ENCODE data around the gene YDJC.
A peak's percentile ranks its signal among the peaks of the same experiment; 100 is the strongest.
"Not testable (repeated sequence)": the region's sequence is repeated elsewhere in the genome, so short reads cannot be mapped to it uniquely, and the experiment has no call there.

Gene YDJC

DNA sequence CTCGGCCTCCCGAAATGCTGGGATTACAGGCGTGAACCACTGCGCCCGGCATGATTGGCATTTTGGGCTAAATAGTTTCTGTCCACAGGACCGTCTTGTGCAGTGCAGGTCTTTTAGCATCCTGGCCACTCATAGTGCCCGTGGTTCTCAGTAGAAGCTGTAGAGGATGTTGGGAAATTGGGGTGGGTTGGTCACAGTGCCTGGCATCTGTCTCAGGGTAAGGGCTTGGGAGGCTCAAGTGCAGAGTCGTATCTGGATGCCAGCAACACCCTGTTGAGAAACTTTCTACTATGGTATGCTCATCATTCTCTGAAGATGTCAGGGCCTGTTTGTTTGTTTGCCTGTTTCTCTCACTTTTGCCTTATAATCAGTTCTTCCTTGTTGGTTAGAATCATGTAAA is 40.4 kb downstream of the YDJC start:
- H3K9me3 Mint-ChIP-seq = no peaks in the 10 kb centered on the region
- no peaks in the 10 kb centered on the region for H3K27me3 Mint-ChIP-seq (ENCODE audit: low read depth)
- TF ChIP-seq, protein P1, sequence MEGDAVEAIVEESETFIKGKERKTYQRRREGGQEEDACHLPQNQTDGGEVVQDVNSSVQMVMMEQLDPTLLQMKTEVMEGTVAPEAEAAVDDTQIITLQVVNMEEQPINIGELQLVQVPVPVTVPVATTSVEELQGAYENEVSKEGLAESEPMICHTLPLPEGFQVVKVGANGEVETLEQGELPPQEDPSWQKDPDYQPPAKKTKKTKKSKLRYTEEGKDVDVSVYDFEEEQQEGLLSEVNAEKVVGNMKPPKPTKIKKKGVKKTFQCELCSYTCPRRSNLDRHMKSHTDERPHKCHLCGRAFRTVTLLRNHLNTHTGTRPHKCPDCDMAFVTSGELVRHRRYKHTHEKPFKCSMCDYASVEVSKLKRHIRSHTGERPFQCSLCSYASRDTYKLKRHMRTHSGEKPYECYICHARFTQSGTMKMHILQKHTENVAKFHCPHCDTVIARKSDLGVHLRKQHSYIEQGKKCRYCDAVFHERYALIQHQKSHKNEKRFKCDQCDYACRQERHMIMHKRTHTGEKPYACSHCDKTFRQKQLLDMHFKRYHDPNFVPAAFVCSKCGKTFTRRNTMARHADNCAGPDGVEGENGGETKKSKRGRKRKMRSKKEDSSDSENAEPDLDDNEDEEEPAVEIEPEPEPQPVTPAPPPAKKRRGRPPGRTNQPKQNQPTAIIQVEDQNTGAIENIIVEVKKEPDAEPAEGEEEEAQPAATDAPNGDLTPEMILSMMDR (IDR thresholded peaks at IDR 0.05; ENCODE audit: unreplicated experiment in 3 of 3) = no peak
- no peak overlapping the region for H3K27ac Mint-ChIP-seq
- no peak overlapping the region for H3K4me3 Mint-ChIP-seq
- H3K36me3 Mint-ChIP-seq (ENCODE audit: low read depth) = peaks cover 33% of the 10 kb centered on the region
- H3K4me1 Mint-ChIP-seq = peaks cover 26% of the 10 kb centered on the region

DNA sequence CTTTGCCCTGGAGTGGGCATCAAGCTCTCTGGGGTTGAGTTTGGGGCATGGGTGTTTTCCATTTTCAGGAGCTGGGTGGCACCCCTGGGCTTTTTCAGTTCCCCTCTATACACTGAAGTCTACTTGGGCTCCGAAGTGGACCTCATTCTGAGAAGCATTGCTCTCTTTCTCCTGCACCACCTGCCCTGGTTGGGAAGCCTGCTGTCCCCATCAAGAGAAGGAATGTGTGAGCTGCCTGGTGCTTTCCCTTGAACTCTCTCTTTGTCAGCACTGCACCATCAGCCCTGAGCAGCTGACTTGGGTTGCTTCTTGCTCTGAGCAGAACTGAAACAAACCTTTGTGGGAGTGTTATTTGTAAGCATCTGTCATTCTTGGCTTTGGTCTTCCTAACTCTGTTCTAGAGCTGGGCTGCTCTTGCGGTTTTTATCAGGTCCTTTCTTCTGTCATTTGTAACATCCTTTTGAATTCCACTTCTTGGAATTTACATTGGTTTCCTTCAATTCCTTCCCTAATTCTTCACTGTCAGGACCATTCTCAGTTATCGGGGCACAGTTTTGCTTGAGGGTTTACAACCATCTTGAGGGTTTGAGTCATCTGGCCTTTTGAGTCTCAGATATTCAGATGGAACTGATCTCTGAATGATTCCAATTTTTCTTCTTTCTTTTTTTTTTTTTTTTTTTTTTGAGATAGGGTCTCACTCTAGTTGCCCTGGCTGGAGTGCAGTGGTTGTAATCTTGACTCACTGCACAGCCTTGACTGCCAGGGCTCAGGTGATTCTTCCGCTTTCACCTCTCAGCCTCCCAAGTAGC is 41.8 kb downstream of the YDJC start:
- Mint-ChIP-seq H3K4me3 (no peak overlapping the region), H3K9me3 (no peaks in the 10 kb centered on the region), H3K4me1 (peaks cover 33% of the 10 kb centered on the region), H3K27ac (peak overlapping the region in 2 of 3 experiments; percentile 27 to 54), H3K36me3 (ENCODE audit: low read depth) (peaks cover 19% of the 10 kb centered on the region), H3K27me3 (ENCODE audit: low read depth) (no peaks in the 10 kb centered on the region)
- TF ChIP-seq, protein P1 (IDR thresholded peaks at IDR 0.05; ENCODE audit: unreplicated experiment in 3 of 3) = no peak

DNA sequence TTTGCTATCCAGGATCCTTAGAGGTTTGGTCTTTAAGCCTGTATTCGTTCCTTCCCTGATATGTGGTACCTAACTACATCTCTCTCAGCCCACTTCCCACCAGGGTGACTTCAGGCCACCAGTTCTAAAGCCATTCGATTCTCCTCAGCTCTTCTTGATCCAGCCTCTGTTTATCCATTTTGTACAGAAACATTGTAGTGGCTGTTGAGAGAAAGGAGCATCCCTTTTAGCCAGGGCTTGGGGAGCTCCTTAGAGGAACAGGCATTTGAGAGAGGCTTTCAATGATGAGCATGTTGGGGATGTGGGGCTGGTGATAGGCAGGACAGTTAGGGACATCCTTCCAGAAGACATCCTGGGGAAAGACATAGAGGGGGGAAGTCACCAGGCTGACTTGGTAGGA is 44.4 kb downstream of the YDJC start:
- TF ChIP-seq, protein P1 (IDR thresholded peaks at IDR 0.05; ENCODE audit: unreplicated experiment in 3 of 3) = no peak
- Mint-ChIP-seq H3K36me3 (ENCODE audit: low read depth) (peaks cover 18% of the 10 kb centered on the region), H3K27ac (no peak overlapping the region), H3K4me1 (peaks cover 30% of the 10 kb centered on the region), H3K4me3 (no peak overlapping the region), H3K27me3 (ENCODE audit: low read depth) (no peaks in the 10 kb centered on the region), H3K9me3 (no peaks in the 10 kb centered on the region)

DNA sequence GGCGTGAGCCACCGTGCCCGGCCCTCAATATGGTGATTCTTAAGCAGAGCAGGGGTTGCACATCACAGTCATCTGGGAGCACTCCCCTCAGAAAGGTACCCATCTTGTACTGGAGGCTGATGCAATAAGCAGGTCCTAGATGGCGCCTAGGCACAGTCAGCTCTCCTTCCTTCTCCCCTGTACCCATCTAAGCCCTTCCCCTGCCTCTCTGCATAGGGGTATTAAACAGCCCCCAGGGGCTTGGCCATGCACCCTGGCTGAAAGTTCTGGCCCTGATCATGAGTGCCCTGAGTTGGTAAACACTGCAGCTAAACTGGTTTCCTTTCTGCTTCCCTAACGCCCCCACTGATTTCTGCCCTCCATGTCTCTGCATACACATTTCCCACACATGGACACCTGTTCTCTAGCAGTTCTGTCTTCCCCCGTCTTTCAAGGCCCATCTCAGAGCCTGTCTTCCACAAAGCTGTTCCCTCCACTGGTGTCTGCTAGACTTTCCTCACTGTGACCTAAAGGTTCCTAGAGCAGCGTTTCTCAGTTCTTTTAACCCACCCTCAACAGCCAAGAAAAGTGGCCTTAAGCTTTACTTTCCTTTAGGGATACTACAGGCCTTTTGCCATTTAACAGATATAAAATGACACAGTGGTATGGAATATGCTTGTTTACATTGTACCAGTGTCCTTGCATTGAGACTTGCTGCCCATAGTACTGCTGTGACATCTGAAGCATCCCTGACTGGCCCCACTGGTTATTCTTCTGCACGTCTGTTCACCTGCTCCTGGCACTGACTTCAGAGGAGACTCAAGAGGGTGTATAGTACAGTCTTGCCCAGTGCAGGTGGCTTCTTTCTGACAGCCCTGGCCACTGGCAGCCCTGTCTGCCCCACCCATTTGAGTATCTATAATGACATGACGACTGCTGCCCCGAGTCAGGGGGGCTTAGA is 46.8 kb downstream of the YDJC start:
- Mint-ChIP-seq H3K27me3 (ENCODE audit: low read depth) (no peaks in the 10 kb centered on the region), H3K4me3 (no peak overlapping the region), H3K36me3 (ENCODE audit: low read depth) (peaks cover 18% of the 10 kb centered on the region), H3K9me3 (no peaks in the 10 kb centered on the region), H3K4me1 (peaks cover 28% of the 10 kb centered on the region), H3K27ac (peak overlapping the region in 2 of 3 experiments; percentile 9 to 37)
- TF ChIP-seq, protein P1 (IDR thresholded peaks at IDR 0.05; ENCODE audit: unreplicated experiment in 3 of 3) = no peak

DNA sequence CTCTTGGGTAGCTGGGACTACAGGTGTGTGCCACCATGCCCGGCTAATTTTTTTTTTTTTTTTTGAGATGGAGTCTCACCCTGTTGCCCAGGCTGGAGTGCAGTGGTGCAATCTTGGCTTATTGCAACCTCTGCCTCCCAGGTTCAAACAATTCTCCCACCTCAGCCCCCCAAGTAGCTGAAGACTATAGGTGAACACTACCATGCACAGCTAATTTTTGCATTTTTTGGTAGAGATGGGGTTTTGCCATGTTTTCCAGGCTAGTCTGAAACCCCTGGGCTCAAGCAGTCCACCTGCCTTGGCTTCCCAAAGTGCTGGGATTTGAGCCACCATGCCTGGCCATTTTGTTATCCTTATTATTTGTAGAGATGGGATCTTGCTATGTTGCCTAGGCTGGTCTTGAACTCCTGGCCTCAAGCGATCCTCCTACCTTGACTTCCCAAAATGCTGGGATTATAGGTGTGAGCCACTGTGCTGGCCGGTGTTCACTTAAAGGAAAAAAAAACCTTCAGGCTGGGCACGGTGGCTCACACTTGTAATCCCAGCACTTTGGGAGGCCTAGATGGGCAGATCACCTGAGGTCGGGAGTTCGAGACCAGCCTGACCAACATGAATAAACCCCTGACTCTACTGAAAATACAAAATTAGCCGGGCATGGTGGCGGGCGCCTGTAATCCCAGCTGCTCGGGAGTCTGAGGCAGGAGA is 48.7 kb downstream of the YDJC start:
- not testable (repeated sequence) for H3K27ac Mint-ChIP-seq; H3K27me3 Mint-ChIP-seq (ENCODE audit: low read depth); H3K4me3 Mint-ChIP-seq; H3K36me3 Mint-ChIP-seq (ENCODE audit: low read depth); H3K9me3 Mint-ChIP-seq
- H3K4me1 Mint-ChIP-seq = peaks cover 27% of the 10 kb centered on the region

DNA sequence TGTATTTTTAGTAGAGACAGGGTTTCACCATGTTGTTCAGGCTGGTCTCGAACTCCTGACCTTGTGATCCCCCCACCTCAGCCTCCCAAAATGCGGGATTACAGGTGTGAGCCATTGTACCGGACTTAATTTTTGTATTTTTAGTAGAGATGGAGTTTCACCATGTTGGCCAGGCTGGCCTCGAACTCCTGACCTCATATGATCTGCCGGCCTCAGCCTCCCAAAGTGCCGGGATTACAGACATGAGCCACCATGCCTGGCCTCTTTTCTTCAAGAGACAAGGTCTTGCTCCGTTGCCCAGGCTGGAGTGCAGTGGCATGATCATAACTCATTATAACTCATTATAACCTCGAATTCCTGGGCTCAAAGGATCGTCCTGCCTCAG is 49.2 kb downstream of the YDJC start:
- H3K9me3 Mint-ChIP-seq; H3K27ac Mint-ChIP-seq; H3K36me3 Mint-ChIP-seq (ENCODE audit: low read depth); H3K4me3 Mint-ChIP-seq; H3K27me3 Mint-ChIP-seq (ENCODE audit: low read depth): not testable (repeated sequence)
- peaks cover 25% of the 10 kb centered on the region for H3K4me1 Mint-ChIP-seq
